ENCODE results near the gene SVIL. TPM values are rescaled to one million over a fixed set of nuclear protein-coding genes. Genes with fewer than 3 reads are reported as not detected.
"Not testable (repeated sequence)": the region's sequence is repeated elsewhere in the genome, so short reads cannot be mapped to it uniquely, and the experiment has no call there.

SVIL gene
- total RNA-seq, 1 donor from 2014 or later: 0.62 TPM

GRCh38 chr10:29461042-29461441 lies 173.7 kb downstream of the SVIL start:
- CTCF ChIA-PET: no interaction called here

GRCh38 chr10:29458190-29458589 lies 176.6 kb downstream of the SVIL start:
- H3K36me3 Mint-ChIP-seq (ENCODE audit: low read depth); CTCF ChIA-PET; H3K4me3 Mint-ChIP-seq; intact Hi-C loops (cut with micrococcal nuclease); H3K27me3 Mint-ChIP-seq; H3K9me3 Mint-ChIP-seq; ATAC-seq (ENCODE audit: low read depth); H3K4me1 Mint-ChIP-seq; DNase-seq; H3K27ac Mint-ChIP-seq: not testable (repeated sequence)
- POLR2A ChIA-PET: interaction anchor here (0.6 kb wide), 1 partner anchor 794 kb away, joined by 4 read pairs; no protein-coding TSS in a partner anchor

More at GRCh38 chr10:29461042-29461441, 173.7 kb downstream of the SVIL start:
- Mint-ChIP-seq H3K4me1 (no peaks in the 10 kb centered on the region), H3K9me3 (peaks cover 8% of the 10 kb centered on the region), H3K36me3 (ENCODE audit: low read depth) (peaks cover 1% of the 10 kb centered on the region), H3K27ac (no peak overlapping the region), H3K27me3 (no peaks in the 10 kb centered on the region), H3K4me3 (no peak overlapping the region)
- no peak for DNase-seq
- no peak for TF ChIP-seq CTCF (IDR thresholded peaks at IDR 0.05)
- intact Hi-C loops (cut with micrococcal nuclease): no loop called here
- no peak for ATAC-seq (ENCODE audit: low read depth)
- POLR2A ChIA-PET: no interaction called here

- ChIA-PET POLR2A (no interaction called here), CTCF (no interaction called here)
- DNase-seq (no peak), ATAC-seq (ENCODE audit: low read depth) (no peak)
- H3K36me3 Mint-ChIP-seq (ENCODE audit: low read depth): peaks cover 3% of the 10 kb centered on the region
- intact Hi-C loops (cut with micrococcal nuclease): no loop called here
- H3K4me3 Mint-ChIP-seq: no peak overlapping the region
- H3K27me3 Mint-ChIP-seq: no peaks in the 10 kb centered on the region
- no peak for TF ChIP-seq CTCF (IDR thresholded peaks at IDR 0.05)
- H3K9me3 Mint-ChIP-seq: peaks cover 2% of the 10 kb centered on the region
- H3K4me1 Mint-ChIP-seq: no peaks in the 10 kb centered on the region
- H3K27ac Mint-ChIP-seq: no peak overlapping the region
These were observed 179.7 kb downstream of the SVIL start for GRCh38 chr10:29455095-29455494.

GRCh38 chr10:29454250-29454649 lies 180.5 kb downstream of the SVIL start:
- H3K27me3 Mint-ChIP-seq: no peaks in the 10 kb centered on the region
- H3K4me1 Mint-ChIP-seq: no peaks in the 10 kb centered on the region
- peaks cover 3% of the 10 kb centered on the region for H3K36me3 Mint-ChIP-seq (ENCODE audit: low read depth)
- CTCF ChIA-PET: no interaction called here
- POLR2A ChIA-PET: no interaction called here
- no peak for DNase-seq
- intact Hi-C loops (cut with micrococcal nuclease): no loop called here
- H3K27ac Mint-ChIP-seq: no peak overlapping the region
- TF ChIP-seq CTCF (IDR thresholded peaks at IDR 0.05): no peak
- no peak overlapping the region for H3K4me3 Mint-ChIP-seq
- ATAC-seq (ENCODE audit: low read depth): no peak
- no peaks in the 10 kb centered on the region for H3K9me3 Mint-ChIP-seq

GRCh38 chr10:29452546-29452945 lies 182.2 kb downstream of the SVIL start:
- no peaks in the 10 kb centered on the region for H3K4me1 Mint-ChIP-seq
- intact Hi-C loops (cut with micrococcal nuclease): no loop called here
- no peak for ATAC-seq (ENCODE audit: low read depth)
- no peak for TF ChIP-seq CTCF (IDR thresholded peaks at IDR 0.05)
- ChIA-PET POLR2A (no interaction called here), CTCF (no interaction called here)
- H3K4me3 Mint-ChIP-seq: no peak overlapping the region
- no peaks in the 10 kb centered on the region for H3K9me3 Mint-ChIP-seq
- H3K27ac Mint-ChIP-seq: no peak overlapping the region
- no peaks in the 10 kb centered on the region for H3K27me3 Mint-ChIP-seq
- peaks cover 2% of the 10 kb centered on the region for H3K36me3 Mint-ChIP-seq (ENCODE audit: low read depth)
- no peak for DNase-seq

- no peak overlapping the region for H3K4me3 Mint-ChIP-seq
- intact Hi-C loops (cut with micrococcal nuclease): no loop called here
- DNase-seq (no peak), ATAC-seq (ENCODE audit: low read depth) (no peak)
- H3K27ac Mint-ChIP-seq: no peak overlapping the region
- H3K4me1 Mint-ChIP-seq: no peaks in the 10 kb centered on the region
- ChIA-PET POLR2A (no interaction called here), CTCF (no interaction called here)
- no peaks in the 10 kb centered on the region for H3K27me3 Mint-ChIP-seq
- H3K36me3 Mint-ChIP-seq (ENCODE audit: low read depth): peaks cover 2% of the 10 kb centered on the region
- H3K9me3 Mint-ChIP-seq: no peaks in the 10 kb centered on the region
- no peak for TF ChIP-seq CTCF (IDR thresholded peaks at IDR 0.05)
These were observed 182.8 kb downstream of the SVIL start for GRCh38 chr10:29451946-29452345.

All from activated B cell treated with CpG ODN at 0.5 μM for 24 hours (primary cell).